ACC112 (cell line): Measurements from ENCODE around the gene PDZD7.

Experiments
- H2AFZ ChIP-seq: fragments of 200-600 bp; sonication (generic); one replicate; pipeline ENCODE4 v1.6.0; 2017; ENCODE audit warnings: antibody characterized with exemption, low read length; ENCODE audit not compliant: unreplicated experiment
- H3K27ac ChIP-seq: fragments of 200-600 bp; sonication (generic); 2 replicates; pipeline ENCODE4 v1.5.1; 2014; ENCODE audit warnings: low read depth, mild to moderate bottlenecking, antibody characterized with exemption, low read length, moderate library complexity
- H3K27me3 ChIP-seq: fragments of 200-600 bp; sonication (generic); 2 replicates; pipeline ENCODE4 v1.6.1; 2014; ENCODE audit warnings: mild to moderate bottlenecking, antibody characterized with exemption, low read length, moderate library complexity, mixed read lengths; ENCODE audit not compliant: insufficient read depth
- H3K36me3 ChIP-seq: fragments of 200-600 bp; sonication (generic); 2 replicates; pipeline ENCODE4 v1.6.1; 2016; ENCODE audit warnings: mild to moderate bottlenecking, antibody characterized with exemption, low read length, moderate library complexity, mixed read lengths; ENCODE audit not compliant: insufficient read depth
- H3K4me1 ChIP-seq: fragments of 200-600 bp; sonication (generic); one replicate; pipeline ENCODE4 v1.6.1; 2016; ENCODE audit warnings: low read length, mixed read lengths; ENCODE audit not compliant: insufficient read depth, unreplicated experiment, control insufficient read depth
- H3K4me3 ChIP-seq: fragments of 200-600 bp; sonication (generic); 2 replicates; pipeline ENCODE4 v1.5.1; 2014; ENCODE audit warnings: mild to moderate bottlenecking, low read depth, low read length
- H3K79me2 ChIP-seq: fragments of 200-600 bp; sonication (generic); one replicate; pipeline ENCODE4 v1.6.0; 2016; ENCODE audit warnings: low read length; ENCODE audit not compliant: control insufficient read depth, unreplicated experiment, insufficient read depth

PDZD7 gene

GRCh38 chr10:101029520-101030295, 1.2 kb downstream of the PDZD7 start:
- H3K27me3 ChIP-seq = no peaks in the 10 kb centered on the region

GRCh38 chr10:101028446-101029337, 2.2 kb downstream of the PDZD7 start:
- H3K4me1 ChIP-seq = peaks cover 12% of the 10 kb centered on the region

More at GRCh38 chr10:101029520-101030295, 1.2 kb downstream of the PDZD7 start:
- peaks cover 16% of the 10 kb centered on the region for H3K79me2 ChIP-seq
- no peak overlapping the region for H3K4me3 ChIP-seq
- no peak overlapping the region for H3K27ac ChIP-seq
- H2AFZ ChIP-seq = no peak overlapping the region
- peaks cover 12% of the 10 kb centered on the region for H3K4me1 ChIP-seq
- no peaks in the 10 kb centered on the region; the same call in 1 of the 2 replicates for H3K36me3 ChIP-seq

GRCh38 chr10:101027106-101027720, 3.7 kb downstream of the PDZD7 start:
- Histone ChIP-seq H3K27me3 (no peaks in the 10 kb centered on the region), H3K27ac (no peak overlapping the region)

More at GRCh38 chr10:101028446-101029337, 2.2 kb downstream of the PDZD7 start:
- Histone ChIP-seq H3K79me2 (peaks cover 8% of the 10 kb centered on the region), H3K36me3 (no peaks in the 10 kb centered on the region), H3K27ac (no peak overlapping the region), H2AFZ (no peak overlapping the region), H3K4me3 (no peak overlapping the region), H3K27me3 (no peaks in the 10 kb centered on the region)

GRCh38 chr10:101022967-101023705, 7.8 kb downstream of the PDZD7 start:
- H3K79me2 ChIP-seq = no peaks in the 10 kb centered on the region
- no peak overlapping the region for H3K4me3 ChIP-seq
- no peaks in the 10 kb centered on the region for H3K36me3 ChIP-seq
- no peak overlapping the region for H3K27ac ChIP-seq
- no peaks in the 10 kb centered on the region for H3K27me3 ChIP-seq
- H3K4me1 ChIP-seq = peaks cover 5% of the 10 kb centered on the region
- H2AFZ ChIP-seq = no peak overlapping the region

More at GRCh38 chr10:101027106-101027720, 3.7 kb downstream of the PDZD7 start:
- Histone ChIP-seq H3K4me3 (no peak overlapping the region), H3K4me1 (peaks cover 5% of the 10 kb centered on the region), H2AFZ (no peak overlapping the region), H3K79me2 (no peaks in the 10 kb centered on the region), H3K36me3 (no peaks in the 10 kb centered on the region)

GRCh38 chr10:101021692-101022251, 9.2 kb downstream of the PDZD7 start:
- Histone ChIP-seq H3K27ac (no peak overlapping the region), H3K4me3 (no peak overlapping the region), H3K4me1 (peaks cover 5% of the 10 kb centered on the region)

GRCh38 chr10:101021239-101021638, 9.7 kb downstream of the PDZD7 start:
- Histone ChIP-seq H3K79me2 (no peaks in the 10 kb centered on the region), H3K36me3 (no peaks in the 10 kb centered on the region), H3K4me1 (peaks cover 5% of the 10 kb centered on the region), H2AFZ (no peak overlapping the region), H3K4me3 (no peak overlapping the region), H3K27ac (no peak overlapping the region), H3K27me3 (no peaks in the 10 kb centered on the region)

More at GRCh38 chr10:101021692-101022251, 9.2 kb downstream of the PDZD7 start:
- H2AFZ ChIP-seq = no peak overlapping the region
- no peaks in the 10 kb centered on the region for H3K36me3 ChIP-seq
- H3K27me3 ChIP-seq = no peaks in the 10 kb centered on the region
- no peaks in the 10 kb centered on the region for H3K79me2 ChIP-seq

GRCh38 chr10:101020427-101021075, 10.4 kb downstream of the PDZD7 start:
- Histone ChIP-seq H2AFZ (no peak overlapping the region), H3K4me1 (peaks cover 7% of the 10 kb centered on the region), H3K27ac (no peak overlapping the region), H3K27me3 (no peaks in the 10 kb centered on the region), H3K36me3 (no peaks in the 10 kb centered on the region), H3K79me2 (no peaks in the 10 kb centered on the region), H3K4me3 (no peak overlapping the region)

- no peak overlapping the region for H3K27ac ChIP-seq
- H3K27me3 ChIP-seq = no peaks in the 10 kb centered on the region
- H3K36me3 ChIP-seq = no peaks in the 10 kb centered on the region
- peaks cover 17% of the 10 kb centered on the region for H3K4me1 ChIP-seq
- no peaks in the 10 kb centered on the region for H3K79me2 ChIP-seq
- no peak overlapping the region for H2AFZ ChIP-seq
- H3K4me3 ChIP-seq = no peak overlapping the region
Measured at GRCh38 chr10:101019440-101019703, 11.6 kb downstream of the PDZD7 start.

GRCh38 chr10:101018600-101019439, 12.1 kb downstream of the PDZD7 start:
- H3K27me3 ChIP-seq = no peaks in the 10 kb centered on the region
- H2AFZ ChIP-seq = no peak overlapping the region
- no peak overlapping the region for H3K27ac ChIP-seq
- H3K36me3 ChIP-seq = no peaks in the 10 kb centered on the region
- H3K4me1 ChIP-seq = peaks cover 17% of the 10 kb centered on the region
- H3K79me2 ChIP-seq = no peaks in the 10 kb centered on the region
- H3K4me3 ChIP-seq = no peak overlapping the region
